HepG2 (cell line): ENCODE results near the gene LILRB3. TPM values are rescaled to one million over a fixed set of nuclear protein-coding genes. Genes with fewer than 3 reads are reported as not detected.

Experiments
- IKZF1 ChIP-seq: fragments of 450-650 bp; IDR thresholded peaks from 2 replicates; pipeline ENCODE4 v1.7.1; 2016
- KDM2A ChIP-seq: sonication (generic); formaldehyde crosslinking; IDR thresholded peaks from 2 replicates; pipeline ENCODE4 v1.4.0; 2020; ENCODE audit warnings: low read depth, missing genetic modification reagents, borderline replicate concordance
- KLF16 ChIP-seq, 2 experiments: sonication (generic) in 1 of 2; formaldehyde crosslinking in 1 of 2; IDR thresholded peaks; 2 replicates each; pipeline versions ENCODE4 v1.6.1 to v1.8.0; 2016 to 2023; ENCODE audit warnings: missing genetic modification reagents in 2 of 2, missing compliant biosample characterization in 1 of 2
- RAD21 ChIP-seq: fragments of 450-650 bp; formaldehyde crosslinking; IDR thresholded peaks from 2 replicates; pipeline ENCODE4 v1.5.0; 2020; ENCODE audit warnings: mild to moderate bottlenecking
- SIN3B ChIP-seq: fragments of 150-350 bp; IDR thresholded peaks from 2 replicates; pipeline ENCODE4 v1.6.1; 2014; ENCODE audit warnings: low read length
- SMARCE1 ChIP-seq: fragments of 450-650 bp; IDR thresholded peaks from 2 replicates; pipeline ENCODE4 v1.6.1; 2017; ENCODE audit warnings: borderline replicate concordance
- SNAI1 ChIP-seq: sonication (generic); formaldehyde crosslinking; IDR thresholded peaks from 2 replicates; pipeline ENCODE4 v1.5.0; 2020; ENCODE audit warnings: mild to moderate bottlenecking, missing genetic modification reagents, borderline replicate concordance
- SNRNP70 ChIP-seq: fragments of 200-400 bp; formaldehyde crosslinking; IDR thresholded peaks from 2 replicates; pipeline ENCODE4 v1.6.1; 2017; ENCODE audit warnings: mild to moderate bottlenecking, low read depth, low read length, moderate library complexity
- TFAP4 ChIP-seq: sonication (generic); IDR thresholded peaks from 2 replicates; pipeline ENCODE4 v1.6.1; 2016; ENCODE audit warnings: low read depth, borderline replicate concordance
- TRAFD1 ChIP-seq: sonication (generic); formaldehyde crosslinking; IDR thresholded peaks from 2 replicates; pipeline ENCODE4 v1.5.1; 2020; ENCODE audit warnings: missing genetic modification reagents, mild to moderate bottlenecking, borderline replicate concordance
- TSC22D2 ChIP-seq: sonication (generic); formaldehyde crosslinking; IDR thresholded peaks from 2 replicates; pipeline ENCODE4 v1.5.1; 2020; ENCODE audit warnings: missing genetic modification reagents, mild to moderate bottlenecking, borderline replicate concordance
- USF2 ChIP-seq, 2 experiments: sonication (generic) in 1 of 2; formaldehyde crosslinking in 1 of 2; IDR thresholded peaks; 2 replicates each; pipeline versions ENCODE4 v1.5.1 to v1.6.1; 2011 to 2020; ENCODE audit warnings: borderline replicate concordance in 1 of 2, low read depth in 1 of 2, low read length in 1 of 2, mild to moderate bottlenecking in 1 of 2, missing genetic modification reagents in 1 of 2, moderate library complexity in 1 of 2
- ZNF430 ChIP-seq: sonication (generic); formaldehyde crosslinking; IDR thresholded peaks from 2 replicates; pipeline ENCODE4 v1.9.0; 2021; ENCODE audit warnings: mild to moderate bottlenecking, missing genetic modification reagents
- ZNF512 ChIP-seq: sonication (generic); formaldehyde crosslinking; IDR thresholded peaks from 2 replicates; pipeline ENCODE4 v1.4.0; 2020; ENCODE audit warnings: mild to moderate bottlenecking, missing genetic modification reagents
- ZNF598 ChIP-seq: sonication (generic); formaldehyde crosslinking; IDR thresholded peaks from 2 replicates; pipeline ENCODE4 v1.5.1; 2020; ENCODE audit warnings: mild to moderate bottlenecking, missing genetic modification reagents, borderline replicate concordance
- ZNF605 ChIP-seq: sonication (generic); formaldehyde crosslinking; IDR thresholded peaks from 2 replicates; pipeline ENCODE4 v1.8.0; 2022; ENCODE audit warnings: mild to moderate bottlenecking, missing genetic modification reagents
- ZNF691 ChIP-seq: sonication (generic); formaldehyde crosslinking; IDR thresholded peaks from 2 replicates; pipeline ENCODE4 v1.4.0; 2020; ENCODE audit warnings: missing genetic modification reagents, low read depth, mild to moderate bottlenecking, borderline replicate concordance
- ZNF713 ChIP-seq: sonication (generic); formaldehyde crosslinking; IDR thresholded peaks from 2 replicates; pipeline ENCODE4 v1.4.0; 2020; ENCODE audit warnings: mild to moderate bottlenecking, missing genetic modification reagents
- ZSCAN30 ChIP-seq: sonication (generic); formaldehyde crosslinking; IDR thresholded peaks from 2 replicates; pipeline ENCODE4 v1.5.0; 2020; ENCODE audit warnings: mild to moderate bottlenecking, missing genetic modification reagents
- polyA plus RNA-seq, 8 experiments: library from polyadenylated mRNA; depleted of rRNA in 3 of 8; stranded (reverse) in 7 of 8; unstranded in 1 of 8; fragments of >200 nt; fragmentation: Illumina TruSeq in 4 of 8; extraction: Trizol in 4 of 8; gene quantifications; 2 replicates each; pipeline versions ENCODE4 v1.2.1 to v1.2.3, GENCODE V29; 2011 to 2016; ENCODE audit warnings: low read depth in 4 of 8, missing spikeins in 1 of 8, mixed read lengths in 1 of 8; ENCODE audit not compliant: insufficient read depth in 1 of 8
- total RNA-seq, 5 experiments: library from RNA; depleted of rRNA; stranded (reverse); fragments of >200 nt; fragmentation: Illumina TruSeq; extraction: Trizol; gene quantifications; 2 replicates each; pipeline ENCODE4 v1.2.3, GENCODE V29; 2016; ENCODE audit warnings: low read depth in 1 of 5

The LILRB3 gene
- total and polyA plus RNA-seq, 2 of the 13 experiments (the other 11 are each of a cell fraction or from before 2014, with no cell fraction given), result 0.22 TPM; not detected in 1

GRCh38 chr19:54231077-54231931 lies 8.5 kb upstream of the LILRB3 start (continued):
- TF ChIP-seq KLF16 (CRISPR knock-in tag; IDR thresholded peaks at IDR 0.05) (peak in 1 of 2 experiments; percentile 50; a peak in 1 of 4 replicates), TRAFD1 (CRISPR knock-in tag) (peak; percentile 51; the same call in 1 of the 2 replicates), TFAP4 (peak; percentile 77; the same call in 1 of the 2 replicates), KDM2A (CRISPR knock-in tag) (peak; percentile 74; the same call in 1 of the 2 replicates), ZNF713 (CRISPR knock-in tag) (no peak), TSC22D2 (CRISPR knock-in tag) (no peak), ZNF605 (peak; percentile 78; the same call in 1 of the 2 replicates), SMARCE1 (no peak), SNRNP70 (no peak), SNAI1 (CRISPR knock-in tag) (no peak), IKZF1 (no peak), ZNF598 (CRISPR knock-in tag) (peak; percentile 70; the same call in 1 of the 2 replicates), ZSCAN30 (no peak), ZNF430 (CRISPR knock-in tag) (0 out of 2 replicates have a peak, but pooled peaks have one; percentile 29), ZNF691 (0 out of 2 replicates have a peak, but pooled peaks have one; percentile 79), USF2 (IDR thresholded peaks at IDR 0.05; ENCODE audit: low read depth, low read length) (no peak), USF2 (CRISPR knock-in tag; IDR thresholded peaks at IDR 0.05; ENCODE audit: borderline replicate concordance) (no peak), RAD21 (CRISPR knock-in tag) (peak; percentile 98), ZNF512 (CRISPR knock-in tag) (no peak; the same call in 1 of the 2 replicates), SIN3B (0 out of 2 replicates have a peak, but pooled peaks have one; percentile 45)
